Measurements from ENCODE around the gene ADAMTS1. TPM values are rescaled to one million over a fixed set of nuclear protein-coding genes. Genes with fewer than 3 reads are reported as not detected.

Gene ADAMTS1
- total RNA-seq, 4 donors from 2014 or later: 232 to 412 (median 327) TPM

GRCh38 chr21:26845759-26846035 lies 488 bp upstream of the ADAMTS1 start:
- 0 to 1% methylated on average over 7 of the region's 7 CpGs for WGBS, 2 donors

GRCh38 chr21:26844258-26845065 lies 747 bp downstream of the ADAMTS1 start:
- H3K4me1 ChIP-seq: peaks cover 0 to 47% (median 6%) of the 10 kb centered on the region in 4 donors
- peaks cover 0 to 34% (median 0%) of the 10 kb centered on the region in 3 donors for H3K36me3 ChIP-seq
- H3K27ac ChIP-seq: peak overlapping the region; percentile 87 to 99 (median 93)
- peak overlapping the region; percentile 59 to 97 (median 76) for H3K4me3 ChIP-seq
- H3K27me3 ChIP-seq: no peaks in the 10 kb centered on the region
- WGBS, 2 donors: 0 to 1% methylated on average over 36 to 67 of the region's 96 CpGs
- no peak for TF ChIP-seq CTCF (IDR thresholded peaks at IDR 0.05)
- TF ChIP-seq EP300 (IDR thresholded peaks at IDR 0.05): peak in 1 of 2 donors; percentile 0
- peak; percentile 21 to 29 for DNase-seq (ENCODE audit: low spot score in 2 of 2)
- H3K9me3 ChIP-seq: no peaks in the 10 kb centered on the region

More at GRCh38 chr21:26845759-26846035, 488 bp upstream of the ADAMTS1 start:
- no peak for TF ChIP-seq CTCF (IDR thresholded peaks at IDR 0.05)
- no peak for TF ChIP-seq EP300 (IDR thresholded peaks at IDR 0.05)
- TF ChIP-seq POLR2A (IDR thresholded peaks at IDR 0.05): no peak
- peaks cover 0 to 22% (median 0%) of the 10 kb centered on the region in 3 donors for H3K36me3 ChIP-seq
- peak overlapping the region; percentile 87 to 99 (median 93) for H3K27ac ChIP-seq
- DNase-seq (ENCODE audit: low spot score in 2 of 2): peak in 1 of 2 donors; percentile 22
- peak overlapping the region; percentile 59 to 97 (median 76) for H3K4me3 ChIP-seq
- H3K9me3 ChIP-seq: no peaks in the 10 kb centered on the region
- peaks cover 0 to 41% (median 2%) of the 10 kb centered on the region in 4 donors for H3K4me1 ChIP-seq
- no peaks in the 10 kb centered on the region for H3K27me3 ChIP-seq

- peaks cover 0 to 47% (median 8%) of the 10 kb centered on the region in 4 donors for H3K4me1 ChIP-seq
- H3K36me3 ChIP-seq: peaks cover 0 to 40% (median 0%) of the 10 kb centered on the region in 3 donors
- H3K9me3 ChIP-seq: no peaks in the 10 kb centered on the region
- H3K27ac ChIP-seq: peak overlapping the region; percentile 87 to 99 (median 93)
- 1% methylated on average over 11 of the region's 11 CpGs for WGBS, 2 donors
- H3K4me3 ChIP-seq: peak overlapping the region; percentile 59 to 97 (median 76)
- no peak for TF ChIP-seq EP300 (IDR thresholded peaks at IDR 0.05)
- no peak for TF ChIP-seq CTCF (IDR thresholded peaks at IDR 0.05)
- TF ChIP-seq POLR2A (IDR thresholded peaks at IDR 0.05): no peak
- DNase-seq (ENCODE audit: low spot score in 2 of 2): no peak
- H3K27me3 ChIP-seq: no peaks in the 10 kb centered on the region
These were observed 1.3 kb downstream of the ADAMTS1 start for GRCh38 chr21:26843933-26844257.

GRCh38 chr21:26842974-26843932 lies 2.0 kb downstream of the ADAMTS1 start:
- Histone ChIP-seq H3K36me3 (peaks cover 0 to 46% (median 0%) of the 10 kb centered on the region in 3 donors), H3K4me3 (peak overlapping the region; percentile 59 to 97 (median 76)), H3K9me3 (no peaks in the 10 kb centered on the region), H3K4me1 (peaks cover 0 to 49% (median 8%) of the 10 kb centered on the region in 4 donors), H3K27me3 (no peaks in the 10 kb centered on the region), H3K27ac (peak overlapping the region; percentile 87 to 99 (median 93))
- peak; percentile 93 to 94 for DNase-seq (ENCODE audit: low spot score in 2 of 2)
- peak; percentile 10 to 68 for TF ChIP-seq POLR2A (IDR thresholded peaks at IDR 0.05)
- peak in 1 of 2 donors; percentile 89 for TF ChIP-seq EP300 (IDR thresholded peaks at IDR 0.05)
- TF ChIP-seq CTCF (IDR thresholded peaks at IDR 0.05): peak in 4 of 5 experiments; percentile 20 to 62 (median 40)
- WGBS, 2 donors: 0 to 2% methylated on average over 34 to 35 of the region's 35 CpGs
